ENCODE data around the gene GJA8.
"Not testable (repeated sequence)": the region's sequence is repeated elsewhere in the genome, so short reads cannot be mapped to it uniquely, and the experiment has no call there.

GJA8 gene

GRCh38 chr1:147902253-147902845, at the start of gene GJA8:
Gene GJA8 (plus strand): TSS chr1:147902795. CDS start chr1:147907956, 5,161 bp downstream.
- DNase-seq: no peak

GRCh38 chr1:147853391-147853790, 49.2 kb upstream of the GJA8 start:
- DNase-seq: no peak

- not testable (repeated sequence) for DNase-seq
These were observed 47.6 kb upstream of the GJA8 start for GRCh38 chr1:147854989-147855388.

- DNase-seq: not testable (repeated sequence)
These were observed 46.6 kb upstream of the GJA8 start for GRCh38 chr1:147855996-147856395.

GRCh38 chr1:147867204-147867603, 35.4 kb upstream of the GJA8 start:
- not testable (repeated sequence) for DNase-seq

- no peak for DNase-seq
These were observed 24.6 kb upstream of the GJA8 start for GRCh38 chr1:147878022-147878421.

- no peak for DNase-seq
These were observed 22.7 kb upstream of the GJA8 start for GRCh38 chr1:147879911-147880310.

GRCh38 chr1:147882535-147882934, 20.1 kb upstream of the GJA8 start:
- DNase-seq: no peak

GRCh38 chr1:147890177-147890790, 12.3 kb upstream of the GJA8 start:
- peak; percentile 17 for DNase-seq

GRCh38 chr1:147891088-147891487, 11.5 kb upstream of the GJA8 start:
- DNase-seq: no peak

- DNase-seq: no peak
These were observed 10.4 kb upstream of the GJA8 start for GRCh38 chr1:147892216-147892615.

- DNase-seq: peak; percentile 22
These were observed 9.8 kb upstream of the GJA8 start for GRCh38 chr1:147892731-147893214.

- DNase-seq: no peak
These were observed 7.5 kb upstream of the GJA8 start for GRCh38 chr1:147895123-147895522.

- DNase-seq: no peak
These were observed 5.4 kb upstream of the GJA8 start for GRCh38 chr1:147897029-147897752.

- DNase-seq: no peak
These were observed 4.8 kb upstream of the GJA8 start for GRCh38 chr1:147897789-147898188.

GRCh38 chr1:147904726-147905125, 2.1 kb downstream of the GJA8 start:
- DNase-seq: no peak

GRCh38 chr1:147907786-147908509, 5.4 kb downstream of the GJA8 start:
- DNase-seq: no peak

- no peak for DNase-seq
These were observed 10.0 kb downstream of the GJA8 start for GRCh38 chr1:147912553-147912952.

- DNase-seq: no peak
These were observed 10.9 kb downstream of the GJA8 start for GRCh38 chr1:147913362-147913942.

- DNase-seq: no peak
These were observed 17.3 kb downstream of the GJA8 start for GRCh38 chr1:147919896-147920295.

GRCh38 chr1:147924813-147925212, 22.2 kb downstream of the GJA8 start:
- DNase-seq: no peak

- not testable (repeated sequence) for DNase-seq
These were observed 24.6 kb downstream of the GJA8 start for GRCh38 chr1:147927215-147927614.

GRCh38 chr1:147927689-147928088, 25.1 kb downstream of the GJA8 start:
- DNase-seq: not testable (repeated sequence)

Data from NCI-H1694 (cell line).